CD4-positive, alpha-beta T cell treated with Interleukin-6 for 4 hours (primary cell): ENCODE measurements around the gene RGS1.

Experiments used
- DNase-seq: peaks from one replicate; pipeline ENCODE4 v3.0.0-alpha.2; 2020; ENCODE audit warnings: mixed read lengths

The RGS1 gene

GRCh38 chr1:192554904-192555303, 20.7 kb upstream of the RGS1 start:
- DNase-seq: no peak

GRCh38 chr1:192555399-192555798, 20.2 kb upstream of the RGS1 start:
- no peak for DNase-seq

GRCh38 chr1:192557841-192558595, 17.6 kb upstream of the RGS1 start:
- DNase-seq: no peak

GRCh38 chr1:192559115-192560006, 16.2 kb upstream of the RGS1 start:
- DNase-seq: no peak

DNA sequence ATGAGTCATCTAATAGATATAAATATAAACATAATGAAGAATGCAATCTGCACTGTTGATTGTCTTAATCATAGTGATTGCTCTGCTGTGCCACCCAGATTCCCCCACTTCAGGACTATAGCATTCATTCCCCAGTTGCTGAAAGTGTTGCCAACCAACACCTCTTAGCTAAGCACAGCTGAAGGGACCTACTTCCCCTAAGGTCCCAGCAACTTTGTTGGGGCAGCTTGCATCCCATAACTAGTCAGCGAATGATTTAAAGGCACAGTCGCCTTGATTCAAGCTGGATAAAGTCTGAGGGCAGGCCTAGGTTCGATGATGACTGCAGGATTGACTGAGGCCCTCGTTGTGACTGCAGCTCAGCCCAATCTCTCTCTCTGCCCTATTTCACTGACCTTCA, 14.3 kb upstream of the RGS1 start:
- DNase-seq: no peak

- DNase-seq: no peak
Observed at GRCh38 chr1:192563129-192563528, 12.4 kb upstream of the RGS1 start.

GRCh38 chr1:192564099-192564498, 11.5 kb upstream of the RGS1 start:
- no peak for DNase-seq

DNA sequence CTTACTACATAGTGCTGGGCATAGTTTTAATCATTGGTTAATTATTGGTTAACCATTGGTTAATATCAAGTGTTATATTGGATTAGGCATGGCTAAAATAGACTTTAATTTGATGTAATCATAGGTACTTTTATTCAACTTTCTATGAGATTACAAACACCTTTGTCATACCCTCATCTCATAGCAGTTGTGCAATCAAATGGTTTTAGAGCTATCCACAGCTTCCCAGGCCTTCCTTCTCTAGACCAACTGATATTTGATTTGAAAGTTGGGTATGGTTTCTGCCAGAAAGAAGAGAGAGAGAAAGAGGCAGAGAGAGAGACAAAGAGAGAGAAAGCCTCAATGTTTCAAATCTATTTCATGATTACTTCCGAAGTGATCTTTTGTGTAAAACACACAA, 9.6 kb upstream of the RGS1 start:
- DNase-seq: no peak

GRCh38 chr1:192566657-192567056, 8.9 kb upstream of the RGS1 start:
- no peak for DNase-seq

DNA sequence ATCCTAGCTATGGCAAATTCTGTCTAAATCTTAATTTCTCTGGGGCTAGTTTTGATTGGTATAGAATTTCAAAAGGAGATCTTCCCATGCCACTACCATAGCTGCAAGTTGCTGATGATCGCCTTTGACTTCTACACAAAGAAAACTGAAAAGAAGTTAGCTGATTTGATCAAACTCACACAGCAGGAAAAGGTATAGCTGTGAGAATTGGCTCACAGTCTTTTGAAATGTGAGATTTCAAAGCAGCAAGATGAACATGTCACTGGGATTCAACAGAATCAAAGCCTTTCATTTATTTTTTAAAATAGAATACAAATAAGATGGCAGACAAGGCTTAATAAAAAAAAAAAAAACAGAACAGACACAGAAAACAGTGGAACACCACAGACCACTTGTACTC, 7.5 kb upstream of the RGS1 start:
- DNase-seq: no peak

GRCh38 chr1:192571668-192572067, 3.9 kb upstream of the RGS1 start:
- no peak for DNase-seq

- DNase-seq: peak; percentile 15
Observed at GRCh38 chr1:192573499-192573898, 2.1 kb upstream of the RGS1 start.

GRCh38 chr1:192574073-192574472, 1.5 kb upstream of the RGS1 start:
- no peak for DNase-seq

DNA sequence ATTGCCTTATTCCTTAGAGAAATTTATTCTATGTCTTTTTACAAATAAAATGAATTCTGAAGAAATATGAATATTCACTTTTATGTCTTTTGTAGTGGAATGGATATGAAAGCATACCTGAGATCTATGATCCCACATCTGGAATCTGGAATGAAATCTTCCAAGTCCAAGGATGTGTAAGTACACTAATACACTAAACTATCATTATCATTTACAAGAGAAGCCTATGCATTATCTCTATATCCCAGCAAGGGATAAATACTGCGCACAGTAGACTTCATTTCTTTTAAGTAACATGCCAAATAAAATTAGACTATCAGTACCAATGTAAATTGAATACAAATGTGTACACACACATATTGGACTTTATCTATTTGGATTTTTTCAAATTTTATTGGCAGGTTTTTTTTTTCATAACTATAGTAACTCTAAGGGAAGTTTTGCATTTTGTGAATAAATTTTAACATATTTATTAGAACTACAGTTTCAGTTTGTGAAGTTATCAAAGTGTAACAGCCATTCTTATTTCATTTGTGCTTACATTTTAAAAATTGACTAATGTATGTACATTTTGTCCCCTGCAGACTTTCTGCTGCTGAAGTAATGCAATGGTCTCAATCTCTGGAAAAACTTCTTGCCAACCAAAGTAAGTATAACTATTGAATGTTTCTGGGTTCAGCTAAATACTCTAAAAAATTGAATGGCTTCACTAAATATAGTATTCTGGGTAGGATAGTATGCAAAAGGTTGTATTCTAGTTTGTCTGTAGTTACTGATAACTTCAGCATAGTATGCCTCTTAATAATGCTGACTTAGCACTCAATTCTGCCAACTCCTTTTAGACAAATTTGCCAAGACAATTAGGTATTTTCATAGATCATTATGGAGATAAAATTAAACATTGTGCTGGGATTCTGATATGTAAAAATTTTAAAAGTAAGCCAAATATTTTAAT, 894 bp downstream of the RGS1 start:
- DNase-seq: no peak

DNA sequence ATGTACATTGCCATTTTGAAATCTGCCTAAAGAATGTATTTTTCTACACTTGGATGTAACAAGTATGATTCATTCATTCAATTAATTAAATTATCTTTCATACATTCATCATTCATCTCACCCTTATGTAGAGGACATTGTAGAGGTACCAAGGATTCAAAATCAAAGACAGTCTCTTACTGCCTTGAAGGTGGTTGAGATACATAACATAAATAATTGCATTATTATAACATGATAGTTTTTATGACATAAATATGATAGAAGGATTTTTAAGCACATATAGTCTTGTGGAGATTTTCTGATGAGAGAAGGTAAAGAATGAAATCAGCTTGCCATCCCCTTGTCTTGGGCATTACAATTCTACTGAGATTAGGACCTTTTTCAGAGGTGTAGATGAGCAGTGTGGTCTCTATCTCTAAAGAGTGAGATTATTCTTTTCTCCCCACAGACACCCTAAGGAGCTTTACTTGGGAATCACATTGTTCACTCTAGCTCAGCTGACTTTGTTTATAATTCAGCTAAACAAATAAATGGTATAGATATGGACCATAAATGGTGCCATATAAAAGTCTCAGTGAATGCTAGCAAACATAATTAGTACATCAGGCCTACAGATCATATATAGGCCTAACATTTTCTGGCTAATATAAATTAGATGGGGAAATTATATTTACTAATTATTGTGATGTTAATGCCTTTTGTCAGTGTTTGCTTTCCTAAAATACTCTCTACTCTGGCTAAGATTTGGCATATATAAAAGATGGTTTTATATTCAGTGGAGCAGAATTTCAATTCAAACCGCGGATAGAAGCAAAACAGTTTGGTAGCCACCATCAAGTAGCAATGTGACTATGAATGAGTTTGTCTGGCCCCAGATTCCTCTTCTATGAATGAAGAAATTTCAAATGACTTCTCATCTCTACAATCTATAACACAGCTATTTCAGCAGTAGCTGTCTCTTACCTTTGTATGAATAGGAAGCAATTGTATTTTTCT, 1.9 kb downstream of the RGS1 start:
- no peak for DNase-seq

DNA sequence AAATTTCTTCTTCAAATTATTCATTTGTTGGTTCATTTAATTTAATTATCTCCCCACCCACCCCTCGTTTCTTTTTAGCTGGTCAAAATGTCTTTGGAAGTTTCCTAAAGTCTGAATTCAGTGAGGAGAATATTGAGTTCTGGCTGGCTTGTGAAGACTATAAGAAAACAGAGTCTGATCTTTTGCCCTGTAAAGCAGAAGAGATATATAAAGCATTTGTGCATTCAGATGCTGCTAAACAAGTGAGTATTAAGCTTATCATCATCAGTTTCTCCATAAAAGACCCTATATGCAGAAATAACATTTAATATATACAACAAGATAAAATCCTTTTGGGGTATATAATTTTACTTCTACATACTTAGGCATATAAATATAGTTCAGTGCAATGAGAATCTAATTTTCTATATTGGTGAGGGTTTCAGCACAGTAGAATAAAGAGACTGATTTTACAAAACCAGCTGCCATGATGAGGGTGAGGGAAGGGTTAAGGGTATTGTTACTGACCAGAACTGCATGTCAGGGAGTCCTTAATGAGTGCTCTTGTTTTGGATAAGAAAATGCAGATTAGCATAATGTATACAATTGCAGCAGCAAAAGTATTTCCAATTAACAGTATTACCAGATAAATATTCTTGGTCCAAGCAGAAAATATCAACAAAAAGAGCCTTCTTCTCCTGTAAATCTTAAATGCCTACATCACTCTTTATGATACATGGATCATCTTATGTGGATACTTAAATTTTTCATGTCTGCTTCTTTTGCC, 2.8 kb downstream of the RGS1 start:
- no peak for DNase-seq

- peak; percentile 27 for DNase-seq
Observed at GRCh38 chr1:192579010-192579738, 3.6 kb downstream of the RGS1 start.

DNA sequence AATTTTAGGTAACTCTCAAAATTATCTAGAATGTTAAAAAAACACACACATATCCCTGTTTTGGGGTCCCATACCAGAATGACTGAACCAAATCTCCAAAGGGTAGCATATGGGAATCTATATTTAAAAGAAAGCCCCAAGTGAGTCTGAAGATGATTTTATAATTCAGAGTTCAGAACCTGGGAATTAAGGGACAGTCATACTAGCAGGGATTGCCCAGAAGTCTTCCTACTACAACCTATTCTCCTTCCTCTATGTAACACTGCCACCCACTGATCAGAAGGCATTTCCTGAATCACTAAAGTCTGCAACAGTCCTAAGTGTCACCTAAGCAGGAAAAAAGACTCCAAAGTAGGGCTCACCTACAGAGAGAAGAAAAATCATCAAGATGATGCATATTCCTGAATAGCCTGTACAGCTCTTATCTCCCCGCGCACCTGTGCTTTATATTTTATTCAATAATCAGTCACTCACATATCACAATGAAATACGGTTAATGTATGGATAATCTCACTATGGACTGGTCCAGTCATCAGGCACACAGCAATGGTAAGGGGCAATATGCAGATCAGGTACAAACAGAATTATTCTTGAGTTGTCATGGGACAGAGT, 4.9 kb downstream of the RGS1 start:
- DNase-seq: peak; percentile 25

DNA sequence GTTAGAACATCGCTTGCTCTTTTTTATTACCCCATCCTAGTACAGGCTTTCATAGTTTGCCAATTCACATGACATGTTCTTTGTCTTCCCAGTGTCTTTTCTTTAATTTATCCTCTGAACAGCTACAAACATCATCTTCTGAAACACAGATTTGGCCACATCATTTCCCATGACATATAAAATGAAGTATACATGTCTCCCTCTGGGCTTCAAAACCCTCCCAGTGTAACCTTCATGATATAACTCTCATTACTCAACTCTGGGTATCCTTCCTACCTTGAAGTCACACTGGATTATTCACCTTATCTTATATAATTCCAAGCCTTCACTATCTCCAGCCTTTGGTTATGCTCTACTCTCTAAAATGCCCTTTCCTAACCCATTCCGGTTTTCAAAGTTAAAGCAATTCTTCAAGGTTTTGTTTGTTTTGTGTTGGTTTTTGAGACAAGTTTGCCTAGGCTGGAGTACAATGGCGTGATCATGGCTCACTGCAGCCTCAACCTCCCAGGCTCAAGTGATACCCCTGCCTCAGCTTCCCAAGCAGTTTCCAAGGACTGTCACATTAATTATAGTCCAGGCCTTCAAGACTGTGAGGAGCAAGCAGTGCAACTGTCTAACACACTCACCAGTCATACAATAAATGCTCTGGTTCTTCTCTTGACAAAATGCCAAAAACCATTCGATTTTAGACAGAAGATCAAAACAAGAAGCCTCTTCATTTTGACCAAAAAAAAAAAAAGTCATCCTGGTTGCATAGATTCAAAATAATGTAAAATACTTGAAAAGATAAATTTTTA, 5.8 kb downstream of the RGS1 start:
- DNase-seq: no peak
